ENCODE data around the gene MYBL2.
A peak's percentile ranks its signal among the peaks of the same experiment; 100 is the strongest.

MYBL2 gene

DNA sequence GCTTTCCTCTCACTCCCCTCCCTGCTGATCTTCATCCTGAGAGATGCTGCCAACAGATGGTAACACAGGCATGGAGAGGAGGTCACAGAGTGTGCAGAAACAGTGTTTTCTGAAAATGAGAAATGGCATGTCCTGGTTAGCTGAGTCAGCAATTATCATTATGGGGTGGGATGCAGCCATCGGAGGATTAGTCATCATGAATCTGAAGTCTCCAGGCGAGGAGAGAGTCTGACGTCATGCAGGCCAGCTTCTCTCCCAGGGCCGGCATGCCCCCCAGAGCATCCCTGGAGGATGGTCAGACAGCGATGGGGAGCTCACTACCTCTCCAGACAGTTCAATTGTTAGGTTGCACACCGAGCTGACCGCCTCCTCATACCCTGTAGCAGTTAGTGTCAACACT, 64.6 kb downstream of the MYBL2 start:
- DNase-seq (ENCODE audit: low spot score) = no peak
- no peak for TF ChIP-seq CTCF (IDR thresholded peaks at IDR 0.05; ENCODE audit: extremely low read depth, missing control alignments)

DNA sequence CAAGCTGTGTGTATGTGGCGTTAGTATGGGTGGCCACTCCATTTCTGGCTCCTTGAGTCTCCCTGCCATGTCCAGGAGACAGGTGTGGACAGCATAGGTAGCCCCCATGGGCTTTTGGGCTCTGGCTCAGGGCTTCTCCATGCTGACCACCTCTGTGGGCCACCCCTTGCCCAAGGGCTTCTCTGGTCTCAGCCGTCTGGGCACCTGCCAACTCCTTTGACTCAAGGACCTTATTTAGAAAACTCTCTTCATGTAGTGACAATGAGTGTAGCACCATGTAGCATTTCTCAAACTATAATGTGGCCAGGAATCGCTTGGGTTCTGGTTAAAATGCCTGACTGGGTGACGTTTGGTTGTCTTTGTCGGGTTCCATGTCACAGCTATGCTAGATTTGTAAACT, 65.0 kb downstream of the MYBL2 start:
- no peak for DNase-seq (ENCODE audit: low spot score)
- TF ChIP-seq CTCF (IDR thresholded peaks at IDR 0.05; ENCODE audit: extremely low read depth, missing control alignments) = no peak

DNA sequence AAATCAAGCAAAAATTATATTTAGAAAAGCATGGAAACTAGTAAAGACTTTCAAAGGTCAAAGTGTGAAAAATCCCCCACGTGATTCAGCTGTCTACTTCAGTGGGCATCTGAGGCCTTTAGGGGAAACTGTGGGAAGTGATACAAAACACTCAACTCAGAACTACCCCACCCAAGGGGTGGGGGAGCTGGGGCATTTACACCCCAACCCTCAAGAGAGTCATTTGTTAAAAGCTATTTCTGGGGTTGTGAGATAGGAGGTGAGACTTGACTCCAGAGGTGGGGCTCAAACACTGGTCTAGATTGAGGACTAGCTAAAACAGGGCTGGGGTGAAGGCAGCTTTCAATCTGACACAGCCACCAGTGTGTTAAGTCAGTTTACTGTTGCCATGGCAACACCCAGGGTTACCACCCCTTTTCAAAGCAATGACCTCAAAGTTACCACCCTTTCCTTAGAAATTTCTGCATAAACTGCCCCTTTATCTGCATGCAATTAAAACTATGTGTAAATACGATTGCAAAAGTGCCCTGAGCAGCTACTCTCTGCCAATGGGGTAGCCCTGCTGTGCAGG, 69.8 kb downstream of the MYBL2 start:
- peak; percentile 75 for DNase-seq (ENCODE audit: low spot score)
- TF ChIP-seq CTCF (IDR thresholded peaks at IDR 0.05; ENCODE audit: extremely low read depth, missing control alignments) = no peak

GRCh38 chr20:43737925-43738324, 71.0 kb downstream of the MYBL2 start:
- no peak for DNase-seq (ENCODE audit: low spot score)
- no peak for TF ChIP-seq CTCF (IDR thresholded peaks at IDR 0.05; ENCODE audit: extremely low read depth, missing control alignments)

DNA sequence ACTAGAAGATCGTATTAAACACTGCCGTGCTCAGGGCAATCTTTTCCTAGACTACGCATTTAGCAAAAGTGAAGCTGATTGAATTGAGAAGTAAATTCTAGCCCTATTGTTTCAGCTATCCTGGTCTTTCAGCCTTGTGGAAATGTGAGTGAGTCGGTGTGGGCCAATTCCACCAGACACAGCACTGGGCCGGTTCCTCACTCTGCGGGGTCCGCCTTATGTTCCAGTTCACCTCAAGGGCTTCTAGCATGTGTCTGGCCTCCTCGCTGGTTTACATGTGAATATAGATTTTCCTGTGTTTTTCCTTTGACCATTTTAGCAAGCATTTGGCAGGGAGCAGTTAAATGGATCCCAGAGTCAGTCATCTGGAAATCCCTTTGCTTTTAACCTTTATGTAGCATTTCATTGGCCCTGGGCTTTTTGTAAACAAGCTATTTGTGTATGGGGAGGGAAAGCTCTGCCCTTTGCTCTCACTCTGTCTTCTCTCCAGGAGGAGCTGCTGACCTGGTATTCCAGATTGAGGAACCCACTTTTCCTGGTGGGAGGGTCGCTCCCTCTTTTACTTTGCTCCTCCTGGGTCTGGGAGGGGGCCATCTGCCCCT, 72.3 kb downstream of the MYBL2 start:
- TF ChIP-seq CTCF (IDR thresholded peaks at IDR 0.05; ENCODE audit: extremely low read depth, missing control alignments) = no peak
- no peak for DNase-seq (ENCODE audit: low spot score)

DNA sequence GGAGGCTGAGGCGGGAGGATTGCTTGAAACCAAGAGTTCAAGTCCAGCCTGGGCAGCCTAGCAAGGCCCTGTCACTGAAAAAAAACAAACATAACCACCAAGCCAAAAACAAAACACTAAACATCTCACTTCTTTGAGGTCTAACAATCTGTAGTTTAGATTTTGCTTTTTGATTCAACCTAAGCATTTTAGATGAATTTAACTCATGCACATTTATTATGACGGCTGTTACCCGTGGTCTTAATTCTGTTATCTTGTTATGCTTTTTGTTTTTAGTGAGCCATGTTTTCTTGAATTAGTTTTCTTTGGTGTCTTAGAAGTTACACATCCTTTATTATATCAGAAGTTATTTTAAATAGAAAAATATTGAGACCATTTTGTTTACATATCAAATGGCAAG, 73.7 kb downstream of the MYBL2 start:
- no peak for TF ChIP-seq CTCF (IDR thresholded peaks at IDR 0.05; ENCODE audit: extremely low read depth, missing control alignments)
- DNase-seq (ENCODE audit: low spot score) = no peak

DNA sequence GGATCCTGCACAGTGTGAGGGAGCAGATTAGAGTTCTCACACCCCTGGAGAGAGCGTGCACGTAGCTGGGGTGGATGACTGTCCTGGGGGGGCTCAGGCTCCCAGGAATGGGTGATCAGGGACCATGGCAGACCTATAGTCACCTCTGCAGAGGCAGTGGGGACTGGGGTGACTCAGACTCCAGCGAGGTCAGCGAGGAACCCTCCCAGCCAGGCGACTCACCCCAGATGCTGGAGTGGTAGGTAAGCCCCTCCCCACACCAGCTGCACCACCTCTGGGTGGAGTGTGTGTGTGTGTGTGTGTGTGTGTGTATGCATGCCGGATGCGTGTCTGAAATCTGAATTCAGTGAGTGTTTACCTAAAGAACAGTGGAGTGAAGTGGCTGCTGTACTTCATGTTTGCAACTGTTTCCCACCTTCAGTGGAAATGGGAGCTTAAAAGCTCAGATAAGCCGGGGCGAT, 77.3 kb downstream of the MYBL2 start:
- DNase-seq (ENCODE audit: low spot score) = no peak
- no peak for TF ChIP-seq CTCF (IDR thresholded peaks at IDR 0.05; ENCODE audit: extremely low read depth, missing control alignments)

Data from GM20000 (cell line).